H1 (cell line): ENCODE results near the gene SLC35F1. TPM values are rescaled to one million over a fixed set of nuclear protein-coding genes. Genes with fewer than 3 reads are reported as not detected.

Experiments
- ATF2 ChIP-seq: IDR thresholded peaks from 2 replicates; pipeline ENCODE4 v1.6.1; 2012; ENCODE audit warnings: low read length, inconsistent platforms
- CEBPB ChIP-seq: IDR thresholded peaks from 2 replicates; pipeline ENCODE4 v1.6.1; 2012; ENCODE audit warnings: low read depth, low read length
- CTBP2 ChIP-seq: IDR thresholded peaks from 2 replicates; pipeline ENCODE4 v1.7.0; 2011; ENCODE audit warnings: borderline replicate concordance, mild to moderate bottlenecking, moderate library complexity, mixed read lengths, low read length; ENCODE audit not compliant: insufficient read depth, insufficient read length
- EP300 ChIP-seq, 2 experiments: IDR thresholded peaks; 1 replicate in 1 of 2; 2 replicates in 1 of 2; pipeline ENCODE4 v1.6.1; 2011 to 2012; ENCODE audit warnings: low read depth in 2 of 2, low read length in 2 of 2, mild to moderate bottlenecking in 2 of 2, borderline replicate concordance in 1 of 2, inconsistent platforms in 1 of 2, moderate library complexity in 1 of 2
- EZH2 ChIP-seq: fragments of 200-600 bp; sonication (generic); IDR thresholded peaks from 2 replicates; pipeline ENCODE4 v1.7.1; 2012; ENCODE audit warnings: low read depth, mild to moderate bottlenecking, moderate library complexity, low read length, inconsistent platforms; ENCODE audit not compliant: severe bottlenecking
- GTF2F1 ChIP-seq: IDR thresholded peaks from 2 replicates; pipeline ENCODE4 v1.6.1; 2012; ENCODE audit warnings: low read depth, low read length, improper control_type of control experiment, borderline replicate concordance
- HDAC6 ChIP-seq: IDR thresholded peaks from one replicate; pipeline ENCODE4 v1.7.1; 2012; ENCODE audit warnings: low read depth, mild to moderate bottlenecking, inconsistent platforms, low read length, moderate library complexity
- JUN ChIP-seq: IDR thresholded peaks from 2 replicates; pipeline ENCODE4 v1.6.1; 2011; ENCODE audit warnings: low read depth, mild to moderate bottlenecking, improper control_type of control experiment, low read length
- JUND ChIP-seq: IDR thresholded peaks from 2 replicates; pipeline ENCODE4 v1.6.1; 2011; ENCODE audit warnings: mild to moderate bottlenecking, improper control_type of control experiment, low read length
- KDM4A ChIP-seq: IDR thresholded peaks from one replicate; pipeline ENCODE4 v1.7.1; 2012; ENCODE audit warnings: low read depth, mild to moderate bottlenecking, moderate library complexity, low read length, inconsistent platforms; ENCODE audit not compliant: severe bottlenecking
- NRF1 ChIP-seq: IDR thresholded peaks from 2 replicates; pipeline ENCODE4 v1.6.1; 2011; ENCODE audit warnings: mild to moderate bottlenecking, low read depth, low read length, improper control_type of control experiment
- POU5F1 ChIP-seq: IDR thresholded peaks from 2 replicates; pipeline ENCODE4 v1.6.1; 2011; ENCODE audit warnings: low read depth, mild to moderate bottlenecking, low read length, moderate library complexity
- RAD21 ChIP-seq, 2 experiments: IDR thresholded peaks in 1 of 2; conservative IDR thresholded peaks in 1 of 2; 2 replicates each; pipeline ENCODE4 v1.6.1; 2011; ENCODE audit warnings: low read depth in 2 of 2, low read length in 2 of 2, improper control_type of control experiment in 1 of 2, inconsistent platforms in 1 of 2, mild to moderate bottlenecking in 1 of 2, moderate library complexity in 1 of 2
- RBBP5 ChIP-seq: IDR thresholded peaks from 2 replicates; pipeline ENCODE4 v1.7.1; 2012; ENCODE audit warnings: low read depth, mild to moderate bottlenecking, inconsistent platforms, low read length, moderate library complexity, borderline replicate concordance
- RXRA ChIP-seq: IDR thresholded peaks from 2 replicates; pipeline ENCODE4 v1.6.1; 2011; ENCODE audit warnings: low read depth, mild to moderate bottlenecking, low read length, moderate library complexity; ENCODE audit not compliant: insufficient read depth
- SAP30 ChIP-seq: fragments of 300-600 bp; sonication (generic); IDR thresholded peaks from 2 replicates; pipeline ENCODE4 v1.7.1; 2012; ENCODE audit warnings: low read length, moderate library complexity, mild to moderate bottlenecking, inconsistent platforms; ENCODE audit not compliant: insufficient read depth, insufficient replicate concordance
- SIRT6 ChIP-seq: IDR thresholded peaks from one replicate; pipeline ENCODE4 v1.7.1; 2012; ENCODE audit warnings: low read length, inconsistent platforms
- SIX5 ChIP-seq: IDR thresholded peaks from 2 replicates; pipeline ENCODE4 v1.6.1; 2011; ENCODE audit warnings: mild to moderate bottlenecking, low read depth, low read length
- TAF1 ChIP-seq: IDR thresholded peaks from 2 replicates; pipeline ENCODE4 v1.6.1; 2011; ENCODE audit warnings: mild to moderate bottlenecking, low read depth, low read length
- TAF7 ChIP-seq: optimal IDR thresholded peaks from 2 replicates; pipeline ENCODE3; 2011; ENCODE audit warnings: low read depth, mild to moderate bottlenecking, inconsistent platforms, low read length, moderate library complexity, borderline replicate concordance
- ZNF274 ChIP-seq: IDR thresholded peaks from 2 replicates; pipeline ENCODE4 v1.7.0; 2012; ENCODE audit warnings: low read length, borderline replicate concordance; ENCODE audit errors: extremely low read depth
- polyA plus RNA-seq, 7 experiments: library from polyadenylated mRNA; depleted of rRNA in 3 of 7; stranded (reverse) in 5 of 7; unstranded in 2 of 7; fragments of >200 nt in 5 of 7; fragments of 200-250 nt in 2 of 7; gene quantifications; 1 replicate in 5 of 7; 2 replicates in 1 of 7; 4 replicates in 1 of 7; pipeline versions ENCODE4 v1.2.1 to v1.2.3, GENCODE V29; 2011 to 2013; ENCODE audit warnings: missing spikeins in 2 of 7, mixed read lengths in 2 of 7
- total RNA-seq: library from RNA; stranded (reverse); fragmentation: NEBNext Ultra II Directional; extraction: Animal tissue kit (Norgen Biotek cat#: 25700); gene quantifications from 2 replicates; pipeline ENCODE4 v1.2.1, GENCODE V29; 2021

Gene SLC35F1
- total and polyA plus RNA-seq, 2 of the 8 experiments (the other 6 are each of a cell fraction or from before 2014, with no cell fraction given): 7.0 to 10.0 TPM

DNA sequence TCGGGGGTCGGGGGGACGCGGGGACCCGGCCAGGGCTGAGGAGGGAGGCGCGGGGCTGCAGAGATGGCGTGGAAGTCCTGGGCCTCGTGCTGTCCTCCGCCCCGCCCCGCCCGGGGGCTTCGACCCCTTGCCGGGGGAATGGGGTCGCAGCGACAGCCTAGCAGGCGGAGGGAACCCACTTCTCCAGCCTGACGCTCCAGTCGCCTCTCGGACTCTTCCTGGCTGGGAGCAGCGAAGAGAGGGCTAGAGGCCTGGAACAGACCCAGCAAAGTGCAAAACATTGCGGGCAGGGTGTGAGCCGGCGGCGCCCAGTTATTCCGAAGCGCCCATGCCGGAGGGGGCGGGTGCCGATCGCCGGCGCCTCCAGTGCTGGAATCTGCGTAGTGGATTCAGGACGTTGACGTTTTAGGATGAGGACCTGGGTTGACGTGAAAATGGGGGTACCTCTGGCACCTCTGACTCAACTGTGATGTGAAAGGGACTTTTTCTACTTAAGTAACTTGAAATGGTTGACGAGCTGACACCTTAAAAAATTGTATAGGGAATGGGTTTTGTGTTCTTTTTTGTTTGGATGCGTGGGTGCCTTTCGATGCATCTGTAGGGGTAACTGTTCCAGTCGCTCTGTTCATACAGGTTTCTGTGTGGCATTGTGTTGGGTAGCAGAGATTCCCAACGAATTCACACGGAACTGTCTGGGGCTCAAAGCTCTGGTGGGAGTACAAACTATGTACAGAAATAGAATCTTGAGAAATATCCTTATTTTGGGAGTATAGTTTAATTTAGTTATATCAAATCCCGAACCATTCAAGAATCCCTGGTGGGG is 1.4 kb downstream of the SLC35F1 start (continued):
- TF ChIP-seq RAD21 (IDR thresholded peaks at IDR 0.05 in 1 of 2, conservative IDR thresholded peaks at IDR 0.05 in 1 of 2; ENCODE audit: low read depth in 2 of 2, low read length in 2 of 2) (no peak; a peak in 1 of 4 replicates), RBBP5 (no peak; the same call in 1 of the 2 replicates), HDAC6 (no peak), CTBP2 (no peak), TAF1 (peak; percentile 45; the same call in 1 of the 2 replicates), CEBPB (no peak), SAP30 (no peak), EZH2 (peak; percentile 50), JUN (no peak), SIRT6 (no peak), NRF1 (no peak), KDM4A (peak; percentile 62), ZNF274 (no peak), RXRA (no peak), JUND (no peak), EP300 (IDR thresholded peaks at IDR 0.05; ENCODE audit: borderline replicate concordance in 1 of 2, low read depth in 2 of 2, low read length in 2 of 2) (no peak), POU5F1 (no peak), SIX5 (no peak), TAF7 (no peak), ATF2 (no peak), GTF2F1 (no peak)
